Fibroblast of the conjunctiva (primary cell): ENCODE results near the gene TAS2R43.
"Not testable (repeated sequence)": the region's sequence is repeated elsewhere in the genome, so short reads cannot be mapped to it uniquely, and the experiment has no call there.

Experiments
- DNase-seq: peaks from one replicate; pipeline ENCODE4 v3.0.0-alpha.2; 2010; ENCODE audit warnings: low read depth

TAS2R43 gene

GRCh38 chr12:11059784-11060183 lies 32.3 kb downstream of the TAS2R43 start:
- DNase-seq: no peak

DNA sequence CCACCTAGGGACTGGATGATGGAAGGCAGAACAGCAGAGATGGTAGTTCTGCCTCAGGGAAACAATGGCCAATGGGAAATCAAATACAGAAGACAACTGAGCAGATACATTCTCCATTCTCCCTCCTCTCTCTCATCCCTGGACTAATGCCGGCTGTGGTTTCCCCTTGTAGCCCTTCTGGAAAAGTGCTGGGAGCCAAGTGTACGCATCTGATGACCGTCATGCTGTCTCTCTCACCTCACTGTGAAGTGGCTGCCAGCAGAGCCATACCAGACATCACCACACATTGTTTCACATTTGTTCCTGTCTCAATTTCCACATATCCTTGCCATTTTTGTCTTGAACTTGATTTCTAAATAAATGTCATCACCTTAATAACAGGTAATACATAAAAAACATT lies 33.1 kb downstream of the TAS2R43 start:
- DNase-seq: no peak

DNA sequence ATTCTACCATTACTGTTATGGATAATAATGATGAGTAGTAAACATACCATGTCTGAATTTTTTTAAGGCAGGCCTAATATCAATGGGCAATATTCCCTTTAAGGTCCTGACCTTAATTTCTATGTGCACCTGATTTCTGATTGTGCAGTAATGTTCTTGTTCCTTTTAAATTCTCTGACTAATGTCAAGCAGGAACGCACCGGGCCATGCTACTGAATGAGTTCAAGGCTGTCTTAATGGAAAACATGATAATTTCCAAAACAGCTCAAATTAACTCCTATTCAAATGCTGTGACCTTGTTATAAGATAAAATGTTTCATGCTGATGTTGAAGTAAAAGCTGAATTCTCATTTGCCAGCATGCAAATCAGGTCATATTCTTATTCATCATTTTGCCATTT lies 36.8 kb downstream of the TAS2R43 start:
- no peak for DNase-seq

DNA sequence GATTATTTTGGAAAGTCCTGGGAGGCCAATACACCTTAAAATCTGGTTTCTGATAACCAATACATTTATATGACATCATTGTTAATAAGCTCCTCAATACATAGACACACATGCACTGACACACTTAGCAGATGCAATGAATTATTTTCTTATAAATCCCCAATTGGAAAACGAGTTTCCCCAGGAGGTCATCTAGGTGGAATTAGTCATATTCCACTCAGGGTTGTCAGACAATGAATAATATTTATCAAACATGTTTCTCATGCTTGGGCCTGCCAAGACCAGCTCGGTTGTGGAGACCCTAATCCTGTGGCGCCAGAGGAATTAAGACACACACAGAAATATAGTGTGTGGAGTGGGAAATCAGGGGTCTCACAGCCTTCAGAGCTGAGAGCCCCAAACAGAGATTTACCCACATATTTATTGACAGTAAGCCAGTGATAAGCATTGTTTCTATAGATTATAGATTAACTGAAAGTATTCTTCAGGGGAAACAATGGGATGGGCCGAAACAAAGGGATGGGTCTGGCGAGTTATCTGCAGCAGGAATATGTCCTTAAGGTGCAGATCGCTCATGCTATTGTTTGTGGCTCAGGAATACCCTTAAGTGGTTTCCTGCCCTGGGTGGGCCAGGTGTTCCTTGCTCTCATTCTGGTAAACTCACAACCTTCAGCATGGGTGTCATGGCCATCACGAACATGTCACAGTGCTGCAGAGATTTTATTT lies 42.1 kb downstream of the TAS2R43 start:
- DNase-seq: not testable (repeated sequence)

DNA sequence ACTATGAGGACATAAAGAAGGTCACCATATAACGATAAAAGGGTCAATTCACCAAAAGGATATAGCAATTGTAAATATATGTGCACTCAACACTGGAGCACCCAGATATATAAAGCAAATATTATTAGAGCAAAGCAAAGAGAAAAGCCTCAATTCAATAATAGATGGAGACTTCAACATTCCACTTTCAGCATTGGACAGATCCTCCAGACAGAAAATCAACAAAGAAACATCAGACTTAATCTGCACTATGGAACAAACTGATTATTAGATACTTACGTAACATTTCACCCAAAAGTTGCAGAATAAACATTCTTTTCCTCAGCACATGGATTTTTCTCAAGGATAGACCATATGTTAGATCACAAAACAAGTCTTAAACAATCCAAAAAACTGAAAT lies 50.7 kb downstream of the TAS2R43 start:
- not testable (repeated sequence) for DNase-seq
